HEK293 (cell line): ENCODE data around the gene VEGFA.

Source experiments
- CTCF ChIA-PET: fragments of 350-600 bp; formaldehyde crosslinking; extraction: SDS; loops from one replicate; lab custom pipeline; 2021; ENCODE audit warnings: antibody characterized with exemption; lab: Yijun Ruan, JAX
- POLR2A ChIA-PET: fragments of 300-600 bp; formaldehyde crosslinking; extraction: SDS; loops from one replicate; lab custom pipeline; 2020; ENCODE audit warnings: antibody characterized with exemption, inconsistent platforms; lab: Yijun Ruan, JAX
- H3K27ac ChIP-seq: fragments of 200-500 bp; sonication (Bioruptor generic); 2 replicates; pipeline ENCODE4 v1.5.1; 2014; ENCODE audit warnings: low read depth, low read length, control low read depth, inconsistent platforms; ENCODE audit errors: extremely low read depth
- H3K36me3 ChIP-seq, 2 experiments: fragments of 200-500 bp in 1 of 2; sonication (Bioruptor generic) in 1 of 2; 1 replicate in 1 of 2; 2 replicates in 1 of 2; pipeline ENCODE4 v1.5.1; 2014 to 2017; ENCODE audit warnings: inconsistent platforms in 2 of 2, low read length in 2 of 2; ENCODE audit not compliant: control insufficient read depth in 2 of 2, insufficient read depth in 1 of 2
- H3K4me1 ChIP-seq: fragments of 200-500 bp; sonication (Bioruptor generic); 2 replicates; pipeline ENCODE4 v1.5.1; 2014; ENCODE audit warnings: mild to moderate bottlenecking, low read length, inconsistent platforms; ENCODE audit not compliant: control insufficient read depth, insufficient read depth
- H3K4me3 ChIP-seq: 2 replicates; pipeline ENCODE4 v1.5.1; 2011; ENCODE audit warnings: low read depth, mild to moderate bottlenecking, control low read depth, low read length, moderate library complexity
- H3K9me3 ChIP-seq: fragments of 200-500 bp; sonication (Bioruptor generic); 2 replicates; pipeline ENCODE4 v1.5.1; 2014; ENCODE audit warnings: low read depth, low read length, inconsistent platforms; ENCODE audit not compliant: control insufficient read depth, insufficient read depth
- GLIS1 ChIP-seq: fragments of 450-650 bp; formaldehyde crosslinking; IDR thresholded peaks from 2 replicates; pipeline ENCODE4 v1.5.1; 2016; ENCODE audit warnings: missing biosample characterization, missing genetic modification characterization
- PRDM6 ChIP-seq: fragments of 450-650 bp; formaldehyde crosslinking; IDR thresholded peaks from 2 replicates; pipeline ENCODE4 v1.5.1; 2017; ENCODE audit warnings: missing biosample characterization, missing genetic modification characterization
- SCRT2 ChIP-seq: fragments of 450-650 bp; formaldehyde crosslinking; IDR thresholded peaks from 2 replicates; pipeline ENCODE4 v1.5.1; 2016; ENCODE audit warnings: missing biosample characterization, missing genetic modification characterization
- SP2 ChIP-seq: fragments of 450-650 bp; formaldehyde crosslinking; IDR thresholded peaks from 2 replicates; pipeline ENCODE4 v1.5.1; 2016; ENCODE audit warnings: missing biosample characterization, missing genetic modification characterization
- ZBTB6 ChIP-seq: fragments of 450-650 bp; formaldehyde crosslinking; IDR thresholded peaks from 2 replicates; pipeline ENCODE4 v1.5.1; 2017; ENCODE audit warnings: missing biosample characterization, missing genetic modification characterization
- ZIC2 ChIP-seq: fragments of 450-650 bp; formaldehyde crosslinking; IDR thresholded peaks from 2 replicates; pipeline ENCODE4 v1.5.1; 2016; ENCODE audit warnings: missing biosample characterization, missing genetic modification characterization
- ZNF175 ChIP-seq: fragments of 450-650 bp; formaldehyde crosslinking; IDR thresholded peaks from 2 replicates; pipeline ENCODE4 v1.5.1; 2016; ENCODE audit warnings: missing biosample characterization, missing genetic modification characterization
- ZNF292 ChIP-seq: fragments of 450-650 bp; formaldehyde crosslinking; IDR thresholded peaks from 2 replicates; pipeline ENCODE4 v1.5.1; 2016; ENCODE audit warnings: low read depth, missing biosample characterization, missing genetic modification characterization, borderline replicate concordance
- ZNF354C ChIP-seq: fragments of 450-650 bp; formaldehyde crosslinking; IDR thresholded peaks from 2 replicates; pipeline ENCODE4 v1.5.1; 2016; ENCODE audit warnings: missing biosample characterization, missing genetic modification characterization, low read depth, borderline replicate concordance
- ZNF362 ChIP-seq: fragments of 450-650 bp; formaldehyde crosslinking; IDR thresholded peaks from 2 replicates; pipeline ENCODE4 v1.5.1; 2016; ENCODE audit warnings: missing biosample characterization, missing genetic modification characterization
- ZNF416 ChIP-seq: fragments of 450-650 bp; formaldehyde crosslinking; IDR thresholded peaks from 2 replicates; pipeline ENCODE4 v1.5.1; 2016; ENCODE audit warnings: missing biosample characterization, missing genetic modification characterization
- ZNF426 ChIP-seq: fragments of 450-650 bp; formaldehyde crosslinking; IDR thresholded peaks from 2 replicates; pipeline ENCODE4 v1.5.1; 2017; ENCODE audit warnings: missing biosample characterization, missing genetic modification characterization, mild to moderate bottlenecking, inconsistent platforms, moderate library complexity

VEGFA gene

GRCh38 chr6:43804550-43805223 lies 34.7 kb downstream of the VEGFA start:
- ChIA-PET CTCF (interaction anchor here (0.5 to 1.0 kb wide), 5 partner anchors 18 to 36 kb away, joined by 3 to 4 read pairs (median 3); partner anchors contain the start of gene VEGFA), POLR2A (interaction anchor here (0.5 kb wide), 1 partner anchor 163 kb away, joined by 4 read pairs; no protein-coding TSS in a partner anchor)
- peaks cover 5% of the 10 kb centered on the region; the same call in 1 of the 2 replicates for H3K4me1 ChIP-seq
- H3K27ac ChIP-seq: no peak overlapping the region
- no peaks in the 10 kb centered on the region for H3K36me3 ChIP-seq
- no peak for TF ChIP-seq ZNF426
- TF ChIP-seq ZNF292 (tag by site-specific recombination): no peak
- TF ChIP-seq ZNF354C (tag by site-specific recombination): no peak
- TF ChIP-seq SCRT2 (tag by site-specific recombination): peak; percentile 74
- no peaks in the 10 kb centered on the region for H3K9me3 ChIP-seq
- H3K4me3 ChIP-seq: no peak overlapping the region

- TF ChIP-seq GLIS1 (no peak), ZNF416 (tag by site-specific recombination) (no peak), ZBTB6 (tag by site-specific recombination) (no peak)
- CTCF ChIA-PET: interaction anchor here (0.6 kb wide), 1 partner anchor 723 kb away, joined by 4 read pairs; no protein-coding TSS in a partner anchor
- Histone ChIP-seq H3K4me1 (peaks cover 14% of the 10 kb centered on the region), H3K36me3 (no peaks in the 10 kb centered on the region), H3K4me3 (no peak overlapping the region), H3K9me3 (no peaks in the 10 kb centered on the region), H3K27ac (no peak overlapping the region)
- POLR2A ChIA-PET: no interaction called here
Observed at GRCh38 chr6:43805699-43806042, 35.7 kb downstream of the VEGFA start.

- no peak overlapping the region for H3K27ac ChIP-seq
- H3K36me3 ChIP-seq: no peaks in the 10 kb centered on the region
- POLR2A ChIA-PET: interaction anchor here (1.5 kb wide), 1 partner anchor 34 kb away, joined by 5 read pairs; no protein-coding TSS in a partner anchor
- H3K4me1 ChIP-seq: peaks cover 14% of the 10 kb centered on the region
- H3K4me3 ChIP-seq: no peak overlapping the region
- no peak for TF ChIP-seq ZNF175
- peak; percentile 29; the same call in 1 of the 2 replicates for TF ChIP-seq SCRT2 (tag by site-specific recombination)
- TF ChIP-seq SP2 (tag by site-specific recombination): no peak
- no peak for TF ChIP-seq ZNF362
- TF ChIP-seq ZIC2 (tag by site-specific recombination): peak; percentile 36; the same call in 1 of the 2 replicates
- TF ChIP-seq PRDM6 (tag by site-specific recombination): no peak
- TF ChIP-seq, all 188 proteins: peak for 2
- no peaks in the 10 kb centered on the region for H3K9me3 ChIP-seq
- CTCF ChIA-PET: interaction anchor here (0.6 to 0.8 kb wide), 3 partner anchors 9 to 723 kb away, joined by 3 to 4 read pairs (median 3); no protein-coding TSS in a partner anchor
Observed at GRCh38 chr6:43806043-43806757, 36.2 kb downstream of the VEGFA start.
